ENCODE results near the gene RNF214. TPM values are rescaled to one million over a fixed set of nuclear protein-coding genes. Genes with fewer than 3 reads are reported as not detected.

The RNF214 gene
- total RNA-seq, 2 donors from 2014 or later = 10.2 to 12.5 TPM

- peak overlapping the region in 2 of 4 donors; percentile 50 to 65 for H3K27ac ChIP-seq
- intact Hi-C loops (cut with DNase I) = loop anchor here (10.0 kb wide), 1 partner anchor 454 kb away; no protein-coding TSS in a partner anchor
- H3K4me1 ChIP-seq = peaks cover 37% of the 10 kb centered on the region
- DNase-seq (peak in 1 of 4 donors; percentile 69), ATAC-seq (no peak)
- H3K27me3 ChIP-seq = no peaks in the 10 kb centered on the region
- TF ChIP-seq CTCF (IDR thresholded peaks at IDR 0.05) (no peak), POLR2A (IDR thresholded peaks at IDR 0.05) (no peak)
- 65 to 72% methylated on average over 15 of the region's 15 CpGs for WGBS, 2 donors
- no peak overlapping the region for H3K4me3 ChIP-seq
- peaks cover 0 to 13% of the 10 kb centered on the region in 2 donors for H3K36me3 ChIP-seq (replicated peaks in 1 of 2; ENCODE audit: insufficient read depth in 1 of 2, low read depth in 2 of 2)
- H3K9me3 ChIP-seq = no peaks in the 10 kb centered on the region
Measured at GRCh38 chr11:117218133-117218915, 14.1 kb upstream of the RNF214 start.

GRCh38 chr11:117219001-117219400, 13.5 kb upstream of the RNF214 start:
- intact Hi-C loops (cut with DNase I) = loop anchor here (10.0 kb wide), 1 partner anchor 454 kb away; no protein-coding TSS in a partner anchor
- Histone ChIP-seq H3K4me1 (peaks cover 37% of the 10 kb centered on the region), H3K27ac (peak overlapping the region in 3 of 4 donors; percentile 7 to 65 (median 50)), H3K4me3 (no peak overlapping the region), H3K9me3 (no peaks in the 10 kb centered on the region), H3K36me3 (replicated peaks in 1 of 2; ENCODE audit: insufficient read depth in 1 of 2, low read depth in 2 of 2) (peaks cover 0 to 15% of the 10 kb centered on the region in 2 donors), H3K27me3 (no peaks in the 10 kb centered on the region)
- TF ChIP-seq CTCF (IDR thresholded peaks at IDR 0.05) (no peak), POLR2A (IDR thresholded peaks at IDR 0.05) (no peak)
- 40% methylated on average over 9 of the region's 9 CpGs; no CpG with 5 or more reads in 1 of the 2 donors for WGBS, 2 donors
- ATAC-seq = no peak
- DNase-seq = peak in 1 of 4 donors; percentile 54

DNA sequence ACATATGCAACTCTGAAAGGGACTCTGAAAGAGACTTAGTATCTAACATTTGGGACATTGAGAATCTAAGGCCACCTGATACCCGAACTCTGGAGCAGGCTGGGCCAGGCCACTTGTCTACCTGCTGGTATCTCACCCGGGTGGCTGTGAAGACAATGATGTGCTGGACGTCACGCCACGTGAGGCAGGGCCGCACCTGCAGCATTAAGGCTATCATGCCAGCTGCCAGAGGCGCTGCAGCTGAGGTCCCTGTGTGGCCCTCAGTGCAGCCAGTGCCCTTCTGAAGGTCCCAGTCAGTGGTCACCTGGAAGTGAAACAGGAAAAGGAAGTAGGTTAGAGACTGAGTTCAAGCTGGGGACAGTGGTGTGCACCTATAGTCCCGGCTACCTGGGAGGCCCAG, 13.0 kb upstream of the RNF214 start:
- H3K27me3 ChIP-seq = no peaks in the 10 kb centered on the region
- peaks cover 0 to 13% of the 10 kb centered on the region in 2 donors for H3K36me3 ChIP-seq (replicated peaks in 1 of 2; ENCODE audit: insufficient read depth in 1 of 2, low read depth in 2 of 2)
- WGBS, 2 donors = 73 to 80% methylated on average over 1 to 8 of the region's 8 CpGs
- no peak for TF ChIP-seq CTCF (IDR thresholded peaks at IDR 0.05)
- no peak for TF ChIP-seq POLR2A (IDR thresholded peaks at IDR 0.05)
- H3K4me1 ChIP-seq = peaks cover 37% of the 10 kb centered on the region
- ATAC-seq (no peak), DNase-seq (no peak)
- no peak overlapping the region for H3K4me3 ChIP-seq
- H3K9me3 ChIP-seq = no peaks in the 10 kb centered on the region
- intact Hi-C loops (cut with DNase I) = loop anchor here (10.0 kb wide), 1 partner anchor 455 kb away; no protein-coding TSS in a partner anchor
- H3K27ac ChIP-seq = peak overlapping the region in 3 of 4 donors; percentile 7 to 65 (median 50)

DNA sequence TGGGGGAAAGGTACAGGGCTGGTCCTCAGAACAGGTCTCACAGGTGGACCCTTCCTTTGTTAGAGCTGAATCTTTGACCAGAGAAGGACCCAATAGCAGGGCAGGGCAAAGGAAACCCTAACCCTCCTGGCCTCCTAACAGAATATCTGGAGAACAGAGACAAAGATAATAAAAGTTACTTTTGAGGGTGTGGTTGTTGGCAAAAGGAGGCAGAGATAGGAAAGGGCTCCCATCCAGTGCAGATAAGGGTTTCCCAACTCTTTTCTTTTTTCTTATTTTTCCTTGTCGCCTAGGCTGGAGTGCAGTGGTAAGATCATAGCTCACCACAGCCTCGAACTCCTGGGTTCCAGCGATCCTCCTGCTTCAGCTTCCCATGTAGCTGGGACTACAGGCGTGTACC, 12.5 kb upstream of the RNF214 start:
- ATAC-seq (no peak), DNase-seq (no peak)
- TF ChIP-seq CTCF (IDR thresholded peaks at IDR 0.05) (no peak), POLR2A (IDR thresholded peaks at IDR 0.05) (no peak)
- peak overlapping the region in 3 of 4 donors; percentile 50 to 65 (median 55) for H3K27ac ChIP-seq
- intact Hi-C loops (cut with DNase I) = loop anchor here (10.0 kb wide), 2 partner anchors 345 to 455 kb away; no protein-coding TSS in a partner anchor
- no peak overlapping the region for H3K4me3 ChIP-seq
- peaks cover 0 to 13% of the 10 kb centered on the region in 2 donors for H3K36me3 ChIP-seq (replicated peaks in 1 of 2; ENCODE audit: insufficient read depth in 1 of 2, low read depth in 2 of 2)
- H3K4me1 ChIP-seq = peaks cover 37% of the 10 kb centered on the region
- no peaks in the 10 kb centered on the region for H3K27me3 ChIP-seq
- no peaks in the 10 kb centered on the region for H3K9me3 ChIP-seq
- 71 to 78% methylated on average over 4 of the region's 4 CpGs for WGBS, 2 donors

Data from body of pancreas (tissue), 4 donors.